ENCODE measurements around the gene GNG13. TPM values are rescaled to one million over a fixed set of nuclear protein-coding genes. Genes with fewer than 3 reads are reported as not detected.

The GNG13 gene
- total RNA-seq, 1 donor from 2014 or later = not detected

- DNase-seq = no peak
- intact Hi-C loops (cut with micrococcal nuclease) = no loop called here
- no peak for ATAC-seq
Observed at GRCh38 chr16:797686-798085, 2.8 kb downstream of the GNG13 start.

GRCh38 chr16:797120-797420 lies 3.5 kb downstream of the GNG13 start:
- intact Hi-C loops (cut with micrococcal nuclease) = no loop called here
- DNase-seq (no peak), ATAC-seq (no peak)

GRCh38 chr16:796296-797119 lies 4.0 kb downstream of the GNG13 start:
- ATAC-seq = no peak
- no peak for DNase-seq
- intact Hi-C loops (cut with micrococcal nuclease) = no loop called here

GRCh38 chr16:795580-796229 lies 4.8 kb downstream of the GNG13 start:
- DNase-seq = no peak
- intact Hi-C loops (cut with micrococcal nuclease) = no loop called here
- no peak for ATAC-seq

GRCh38 chr16:794853-795466 lies 5.6 kb downstream of the GNG13 start:
- DNase-seq (no peak), ATAC-seq (no peak)
- intact Hi-C loops (cut with micrococcal nuclease) = no loop called here

GRCh38 chr16:794091-794822 lies 6.3 kb downstream of the GNG13 start:
- DNase-seq (no peak), ATAC-seq (no peak)
- intact Hi-C loops (cut with micrococcal nuclease) = no loop called here

GRCh38 chr16:793414-793813 lies 7.1 kb downstream of the GNG13 start:
- intact Hi-C loops (cut with micrococcal nuclease) = no loop called here
- DNase-seq (no peak), ATAC-seq (no peak)

GRCh38 chr16:792221-792995 lies 8.1 kb downstream of the GNG13 start:
- intact Hi-C loops (cut with micrococcal nuclease) = no loop called here
- no peak for DNase-seq
- no peak for ATAC-seq

GRCh38 chr16:791131-791530 lies 9.4 kb downstream of the GNG13 start:
- ATAC-seq = no peak
- no peak for DNase-seq
- intact Hi-C loops (cut with micrococcal nuclease) = no loop called here

- ATAC-seq (no peak), DNase-seq (no peak)
- intact Hi-C loops (cut with micrococcal nuclease) = no loop called here
Observed at GRCh38 chr16:790086-790485, 10.4 kb downstream of the GNG13 start.

GRCh38 chr16:789191-789850 lies 11.2 kb downstream of the GNG13 start:
- DNase-seq (no peak), ATAC-seq (no peak)
- intact Hi-C loops (cut with micrococcal nuclease) = no loop called here

GRCh38 chr16:788399-789126 lies 12.0 kb downstream of the GNG13 start, which contains the start of gene CHTF18:
Gene CHTF18, plus strand, starts transcription at chr16:788620. Its CDS starts 65 bp downstream, at chr16:788685.
- ATAC-seq (peak; percentile 94), DNase-seq (peak; percentile 95)
- intact Hi-C loops (cut with micrococcal nuclease) = no loop called here

- ATAC-seq = no peak
- intact Hi-C loops (cut with micrococcal nuclease) = no loop called here
- no peak for DNase-seq
Observed at GRCh38 chr16:787978-788398, 12.5 kb downstream of the GNG13 start, which contains the start of gene RPUSD1. Gene RPUSD1, minus strand, starts transcription at chr16:788381. Its CDS starts 644 bp downstream, at chr16:787737.

GRCh38 chr16:787321-787966 lies 13.1 kb downstream of the GNG13 start:
- DNase-seq (no peak), ATAC-seq (no peak)
- intact Hi-C loops (cut with micrococcal nuclease) = no loop called here

- ATAC-seq = peak; percentile 38
- peak; percentile 86 for DNase-seq
- intact Hi-C loops (cut with micrococcal nuclease) = no loop called here
Observed at GRCh38 chr16:785563-786535, 14.7 kb downstream of the GNG13 start.

GRCh38 chr16:784431-784830 lies 16.1 kb downstream of the GNG13 start:
- ATAC-seq (no peak), DNase-seq (no peak)
- intact Hi-C loops (cut with micrococcal nuclease) = no loop called here
